K562 (cell line): ENCODE data around the gene ERAS. TPM values are rescaled to one million over a fixed set of nuclear protein-coding genes. Genes with fewer than 3 reads are reported as not detected.

Source experiments
- ATAC-seq: fragments of 200-7000 bp; cut with Tn5 transposase; 3 replicates; pipeline ENCODE4 v1.9.1; 2020; ENCODE audit warnings: moderate library complexity
- BruUV-seq: library from RNA; stranded (reverse); fragments of 400-500 nt; replicated peaks from 2 replicates; lab custom pipeline; 2021; lab: Mats Ljungman, UMichigan
- CTCF ChIA-PET: fragments of 300-600 bp; formaldehyde crosslinking; extraction: SDS; loops from one replicate; lab custom pipeline; 2021; ENCODE audit warnings: low intra/inter-chr PET ratio; lab: Yijun Ruan, JAX
- POLR2A ChIA-PET: fragments of 300-600, 350-650 bp; sonication (Branson Sonifier 250); formaldehyde crosslinking; extraction: SDS; loops from one replicate; lab custom pipeline; 2021; ENCODE audit warnings: antibody characterized with exemption, inconsistent platforms; lab: Yijun Ruan, JAX
- DNase-seq, 4 experiments: peaks; one replicate each; pipeline versions ENCODE4 v3.0.0 to v3.0.0-alpha.2; 2011 to 2018; ENCODE audit warnings: low spot score in 3 of 4, mixed read lengths in 3 of 4; ENCODE audit errors: extremely low read depth in 1 of 4
- FAIRE-seq: peaks from 2 replicates; lab custom pipeline; 2011; peaks lifted over from hg19 to GRCh38; lab: Jason Lieb, UNC
- H2AFZ ChIP-seq: 2 replicates; pipeline ENCODE4 v1.6.0; 2011; ENCODE audit warnings: low read depth, low read length, control low read depth, inconsistent platforms
- H3K27ac ChIP-seq: fragments of 200-600 bp; 3 replicates; pipeline ENCODE4 v1.8.0; 2011; ENCODE audit warnings: low read depth, mild to moderate bottlenecking, control low read depth, inconsistent platforms, low read length, moderate library complexity, mixed read lengths; ENCODE audit errors: extremely low read depth
- H3K27me3 ChIP-seq, 2 experiments: fragments of 300-600 bp in 1 of 2; 2 replicates in 1 of 2; 3 replicates in 1 of 2; pipeline versions ENCODE4 v1.6.0 to v1.8.0; 2011; ENCODE audit warnings: inconsistent platforms in 2 of 2, low read length in 2 of 2, mild to moderate bottlenecking in 1 of 2, mixed read lengths in 1 of 2, moderate library complexity in 1 of 2; ENCODE audit not compliant: control insufficient read depth in 2 of 2, insufficient read depth in 2 of 2
- H3K36me3 ChIP-seq: fragments of 300-600 bp; 3 replicates; pipeline ENCODE4 v1.8.0; 2011; ENCODE audit warnings: mild to moderate bottlenecking, low read length, inconsistent platforms; ENCODE audit not compliant: control insufficient read depth, insufficient read depth
- H3K4me1 ChIP-seq, 2 experiments: fragments of 200-600 bp in 1 of 2; replicated peaks in 1 of 2; 2 replicates in 1 of 2; 3 replicates in 1 of 2; pipeline versions ENCODE4 v1.5.1 to v1.8.0; 2011; ENCODE audit warnings: inconsistent platforms in 2 of 2, low read length in 2 of 2, mild to moderate bottlenecking in 1 of 2, mixed read lengths in 1 of 2, moderate library complexity in 1 of 2; ENCODE audit not compliant: control insufficient read depth in 2 of 2, insufficient read depth in 2 of 2
- H3K4me2 ChIP-seq: 2 replicates; pipeline ENCODE4 v1.6.1; 2011; ENCODE audit warnings: low read length, control low read depth, inconsistent platforms, mixed read lengths; ENCODE audit not compliant: insufficient read depth
- H3K4me3 ChIP-seq: fragments of 200-600 bp; sonication (generic), shearing (Covaris generic); 2 replicates; pipeline ENCODE4 v1.5.1; 2016; ENCODE audit warnings: control low read depth, inconsistent platforms
- H3K79me2 ChIP-seq: fragments of 200-600 bp; 3 replicates; pipeline ENCODE4 v1.8.0; 2011; ENCODE audit warnings: low read length, inconsistent platforms; ENCODE audit not compliant: control insufficient read depth, insufficient read depth
- H3K9ac ChIP-seq, 2 experiments: 2 replicates each; pipeline versions ENCODE4 v1.6.0 to v1.6.1; 2011; ENCODE audit warnings: low read depth in 2 of 2, low read length in 2 of 2, control low read depth in 1 of 2, inconsistent platforms in 1 of 2, mild to moderate bottlenecking in 1 of 2, mixed read lengths in 1 of 2; ENCODE audit not compliant: insufficient read depth in 1 of 2
- H3K9me1 ChIP-seq: one replicate; pipeline ENCODE4 v1.6.0; 2011; ENCODE audit warnings: inconsistent platforms, mild to moderate bottlenecking, low read length, moderate library complexity; ENCODE audit not compliant: control insufficient read depth, insufficient read depth
- H3K9me3 ChIP-seq: replicated peaks from 2 replicates; pipeline ENCODE4 v1.5.1; 2011; ENCODE audit warnings: low read depth, low read length, inconsistent platforms; ENCODE audit not compliant: control insufficient read depth, insufficient read depth
- H4K20me1 ChIP-seq: replicated peaks from 2 replicates; pipeline ENCODE4 v1.6.1; 2011; ENCODE audit warnings: low read length, inconsistent platforms, mixed read lengths; ENCODE audit not compliant: control insufficient read depth, insufficient read depth
- THAP12 ChIP-seq: fragments of 250-450 bp; sonication (Bioruptor Pico); IDR thresholded peaks from 2 replicates; pipeline ENCODE4 v1.9.0; 2021; ENCODE audit warnings: mild to moderate bottlenecking, inconsistent platforms
- ZKSCAN3 ChIP-seq: fragments of 250-450 bp; sonication (Bioruptor Pico); IDR thresholded peaks from 2 replicates; pipeline ENCODE4 v1.4.0; 2020
- WGBS: fragments of 100-300 bp; shearing (Covaris generic); methylation state at CpG from one replicate; pipeline ENCODE4 v1.1.6; 2016; ENCODE audit warnings: low coverage, mixed read lengths; ENCODE audit not compliant: insufficient coverage; ENCODE audit errors: missing lambda C conversion rate; 5-methylcytosine and 5-hydroxymethylcytosine counted together
- in situ Hi-C: fragments of 300-500 bp; cut with MboI; formaldehyde crosslinking; loops from 4 replicates; pipeline ENCODE4 v1.15.0; 2018; ENCODE audit warnings: inconsistent platforms, mixed read lengths
- intact Hi-C: fragments of 100-400 bp; cut with micrococcal nuclease; formaldehyde crosslinking; loops from 2 replicates; pipeline ENCODE4 v1.14.2; 2022
- polyA plus RNA-seq, 8 experiments: library from polyadenylated mRNA; depleted of rRNA in 4 of 8; stranded (reverse) in 5 of 8; unstranded in 3 of 8; fragments of >200 nt; fragmentation: Nextera tagmentation in 2 of 8; fragmentation: Illumina TruSeq in 1 of 8; extraction: Ambion mirVana in 2 of 8; extraction: Trizol in 1 of 8; gene quantifications; 2 replicates each; pipeline versions ENCODE4 v1.2.1 to v1.2.3, GENCODE V29; 2011 to 2014; ENCODE audit warnings: inconsistent platforms in 1 of 8, missing spikeins in 1 of 8
- total RNA-seq, 7 experiments: library from RNA; depleted of rRNA in 6 of 7; stranded (reverse); fragments of >200 nt in 6 of 7; fragmentation: Illumina TruSeq in 2 of 7; extraction: Trizol in 2 of 7; gene quantifications; 2 replicates each; pipeline versions ENCODE4 v1.2.1 to v1.2.3, GENCODE V29; 2011 to 2021; ENCODE audit warnings: low replicate concordance in 1 of 7

Gene ERAS
- total and polyA plus RNA-seq, 9 of the 15 experiments (the other 6 are each of a cell fraction or from before 2014, with no cell fraction given): 0.07 to 0.12 TPM; not detected in 7

DNA sequence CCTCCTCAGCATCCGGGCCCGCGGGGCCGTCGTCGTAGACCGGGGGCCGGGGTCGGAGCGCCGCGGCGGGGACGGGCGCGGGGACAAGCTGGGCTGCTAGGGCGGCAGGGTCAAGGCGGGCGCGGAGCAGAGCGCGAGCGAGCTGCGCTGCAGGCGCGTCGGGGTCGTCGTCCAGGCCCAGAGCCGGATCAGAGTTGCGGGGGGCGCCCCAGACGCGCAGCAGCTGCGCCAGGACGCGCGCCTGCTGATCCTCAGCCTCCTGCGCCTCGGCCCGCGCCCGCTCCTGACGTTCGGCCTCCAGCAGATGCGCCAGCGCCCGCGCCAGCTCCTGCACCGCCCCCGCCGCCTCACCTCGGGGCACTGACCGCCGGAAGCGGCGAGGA lies 5.6 kb downstream of the ERAS start:
- BruUV-seq: no TSS peak
- TF ChIP-seq ZKSCAN3 (CRISPR knock-in tag) (no peak), THAP12 (CRISPR knock-in tag) (no peak)
- WGBS: 100% methylated on average over 2 of the region's 57 CpGs
- ChIA-PET CTCF (no interaction called here), POLR2A (interaction anchor here (0.6 to 0.7 kb wide), 2 partner anchors 150 to 1621 kb away, joined by 3 read pairs; no protein-coding TSS in a partner anchor)
- H2AFZ ChIP-seq: no peak overlapping the region
- H3K27me3 ChIP-seq: no peaks in the 10 kb centered on the region
- H3K36me3 ChIP-seq: no peaks in the 10 kb centered on the region
- DNase-seq: no peak
- no peak overlapping the region for H3K4me3 ChIP-seq
- no peaks in the 10 kb centered on the region for H3K9me1 ChIP-seq
- no peaks in the 10 kb centered on the region for H4K20me1 ChIP-seq
- FAIRE-seq: no peak
- intact Hi-C loops: no loop called here
- H3K27ac ChIP-seq: no peak overlapping the region
- peaks cover 0 to 27% of the 10 kb centered on the region in 2 experiments; a peak in 2 of 5 replicates for H3K4me1 ChIP-seq
- no peak overlapping the region for H3K4me2 ChIP-seq
- H3K79me2 ChIP-seq: no peaks in the 10 kb centered on the region
- in situ Hi-C loops: no loop called here
- no peak overlapping the region for H3K9ac ChIP-seq
- no peaks in the 10 kb centered on the region for H3K9me3 ChIP-seq
- no peak for ATAC-seq
